GM23248 (cell line): ENCODE results near the gene SYCE3.

Experiments
- EZH2 ChIP-seq: fragments of 200-600 bp; sonication (generic); IDR thresholded peaks from 2 replicates; pipeline ENCODE4 v1.6.1; 2018; ENCODE audit warnings: antibody characterized with exemption, mild to moderate bottlenecking; ENCODE audit not compliant: insufficient read depth, poor library complexity, severe bottlenecking
- EZH2phosphoT487 ChIP-seq: fragments of 200-600 bp; sonication (generic); IDR thresholded peaks from 2 replicates; pipeline ENCODE4 v1.6.1; 2018; ENCODE audit warnings: antibody characterized with exemption, moderate library complexity, mild to moderate bottlenecking, low read depth; ENCODE audit not compliant: insufficient read depth

GRCh38 chr22:50516891-50517290, 45.8 kb downstream of the SYCE3 start:
- TF ChIP-seq EZH2: no peak
- no peak for TF ChIP-seq EZH2phosphoT487
